Activated T-helper 2 cell treated with anti-CD3 and anti-CD28 coated beads, Interferon-gamma antibody, Interleukin-2, Interleukin-4, amounts not matched to agents 10 μg/mL and 5 μg/mL and 100 μg/mL, durations not matched to agents 14 hours and 24 hours and 36 hours (primary cell): Measurements from ENCODE around the gene ADD2. TPM values are rescaled to one million over a fixed set of nuclear protein-coding genes. Genes with fewer than 3 reads are reported as not detected.
"Not testable (repeated sequence)": the region's sequence is repeated elsewhere in the genome, so short reads cannot be mapped to it uniquely, and the experiment has no call there.

Experiments used
- DNase-seq: peaks from one replicate; pipeline ENCODE4 v3.0.0; 2021; ENCODE audit warnings: low spot score
- H3K27ac Mint-ChIP-seq: one replicate; pipeline ENCODE4 v1.8.0; 2021; ENCODE audit warnings: mixed read lengths
- H3K27me3 Mint-ChIP-seq: one replicate; pipeline ENCODE4 v1.8.0; 2021; ENCODE audit warnings: low read depth, mixed read lengths
- H3K36me3 Mint-ChIP-seq: one replicate; pipeline ENCODE4 v1.8.0; 2021; ENCODE audit warnings: low read depth, mixed read lengths
- H3K4me1 Mint-ChIP-seq: one replicate; pipeline ENCODE4 v1.8.0; 2021; ENCODE audit warnings: low read depth, mixed read lengths
- H3K4me3 Mint-ChIP-seq: one replicate; pipeline ENCODE4 v1.8.0; 2021; ENCODE audit warnings: low read depth, mild to moderate bottlenecking, moderate library complexity, mixed read lengths
- H3K9me3 Mint-ChIP-seq: one replicate; pipeline ENCODE4 v1.8.0; 2021; ENCODE audit warnings: mixed read lengths
- intact Hi-C: fragments of 100-400 bp; cut with micrococcal nuclease; formaldehyde crosslinking; loops from one replicate; pipeline ENCODE4 v1.15.1; 2023
- total RNA-seq: library from RNA; stranded (reverse); gene quantifications from 2 replicates; pipeline ENCODE4 v1.2.3, GENCODE V29; 2022

The ADD2 gene
- total RNA-seq, 1 donor from 2014 or later: 3.2 TPM

- no peak overlapping the region for H3K4me3 Mint-ChIP-seq
- no peak for DNase-seq
Measured at GRCh38 chr2:70638561-70638960, 129.4 kb downstream of the ADD2 start.

GRCh38 chr2:70633508-70633907 lies 134.5 kb downstream of the ADD2 start:
- H3K36me3 Mint-ChIP-seq: no peaks in the 10 kb centered on the region

More at GRCh38 chr2:70638561-70638960, 129.4 kb downstream of the ADD2 start:
- Mint-ChIP-seq H3K4me1 (peaks cover 13% of the 10 kb centered on the region), H3K9me3 (no peaks in the 10 kb centered on the region), H3K36me3 (no peaks in the 10 kb centered on the region), H3K27ac (no peak overlapping the region), H3K27me3 (peaks cover 17% of the 10 kb centered on the region)
- intact Hi-C loops: no loop called here

GRCh38 chr2:70632966-70633365 lies 135.0 kb downstream of the ADD2 start:
- no peak for DNase-seq
- no peaks in the 10 kb centered on the region for H3K36me3 Mint-ChIP-seq
- H3K4me1 Mint-ChIP-seq: no peaks in the 10 kb centered on the region
- H3K27me3 Mint-ChIP-seq: peaks cover 48% of the 10 kb centered on the region
- H3K27ac Mint-ChIP-seq: no peak overlapping the region
- H3K9me3 Mint-ChIP-seq: no peaks in the 10 kb centered on the region
- no peak overlapping the region for H3K4me3 Mint-ChIP-seq
- intact Hi-C loops: no loop called here

More at GRCh38 chr2:70633508-70633907, 134.5 kb downstream of the ADD2 start:
- DNase-seq: no peak
- Mint-ChIP-seq H3K4me3 (no peak overlapping the region), H3K9me3 (no peaks in the 10 kb centered on the region), H3K27me3 (peaks cover 45% of the 10 kb centered on the region), H3K4me1 (peaks cover 3% of the 10 kb centered on the region), H3K27ac (no peak overlapping the region)
- intact Hi-C loops: no loop called here

GRCh38 chr2:70632388-70632787 lies 135.6 kb downstream of the ADD2 start:
- H3K27me3 Mint-ChIP-seq: peaks cover 48% of the 10 kb centered on the region
- H3K27ac Mint-ChIP-seq: no peak overlapping the region
- no peak overlapping the region for H3K4me3 Mint-ChIP-seq
- intact Hi-C loops: no loop called here
- no peaks in the 10 kb centered on the region for H3K36me3 Mint-ChIP-seq
- no peaks in the 10 kb centered on the region for H3K9me3 Mint-ChIP-seq
- no peaks in the 10 kb centered on the region for H3K4me1 Mint-ChIP-seq
- no peak for DNase-seq

- peaks cover 46% of the 10 kb centered on the region for H3K27me3 Mint-ChIP-seq
- no peak overlapping the region for H3K4me3 Mint-ChIP-seq
- intact Hi-C loops: no loop called here
Measured at GRCh38 chr2:70630761-70631160, 137.2 kb downstream of the ADD2 start.

GRCh38 chr2:70627211-70627898 lies 140.6 kb downstream of the ADD2 start:
- H3K9me3 Mint-ChIP-seq: no peaks in the 10 kb centered on the region
- H3K27me3 Mint-ChIP-seq: peaks cover 34% of the 10 kb centered on the region
- no peak overlapping the region for H3K27ac Mint-ChIP-seq
- no peak overlapping the region for H3K4me3 Mint-ChIP-seq
- no peaks in the 10 kb centered on the region for H3K36me3 Mint-ChIP-seq
- no peaks in the 10 kb centered on the region for H3K4me1 Mint-ChIP-seq
- no peak for DNase-seq
- intact Hi-C loops: no loop called here

More at GRCh38 chr2:70630761-70631160, 137.2 kb downstream of the ADD2 start:
- DNase-seq: no peak
- Mint-ChIP-seq H3K4me1 (no peaks in the 10 kb centered on the region), H3K27ac (no peak overlapping the region), H3K36me3 (no peaks in the 10 kb centered on the region), H3K9me3 (no peaks in the 10 kb centered on the region)

GRCh38 chr2:70626254-70626990 lies 141.6 kb downstream of the ADD2 start:
- no peak overlapping the region for H3K4me3 Mint-ChIP-seq
- no peak overlapping the region for H3K27ac Mint-ChIP-seq
- H3K27me3 Mint-ChIP-seq: peaks cover 34% of the 10 kb centered on the region
- no peaks in the 10 kb centered on the region for H3K36me3 Mint-ChIP-seq
- no peaks in the 10 kb centered on the region for H3K9me3 Mint-ChIP-seq
- no peak for DNase-seq
- intact Hi-C loops: no loop called here
- H3K4me1 Mint-ChIP-seq: no peaks in the 10 kb centered on the region

- H3K27ac Mint-ChIP-seq, H3K36me3 Mint-ChIP-seq, DNase-seq, intact Hi-C loops, H3K4me1 Mint-ChIP-seq, H3K4me3 Mint-ChIP-seq, H3K9me3 Mint-ChIP-seq: not testable (repeated sequence)
- H3K27me3 Mint-ChIP-seq: peaks cover 21% of the 10 kb centered on the region
Measured at GRCh38 chr2:70621536-70621935, 146.5 kb downstream of the ADD2 start.

GRCh38 chr2:70620020-70620419 lies 148.0 kb downstream of the ADD2 start:
- peaks cover 2% of the 10 kb centered on the region for H3K4me1 Mint-ChIP-seq
- H3K27me3 Mint-ChIP-seq: peaks cover 21% of the 10 kb centered on the region
- H3K4me3 Mint-ChIP-seq: no peak overlapping the region
- no peaks in the 10 kb centered on the region for H3K36me3 Mint-ChIP-seq
- H3K9me3 Mint-ChIP-seq: no peaks in the 10 kb centered on the region
- no peak for DNase-seq
- H3K27ac Mint-ChIP-seq: no peak overlapping the region
- intact Hi-C loops: no loop called here

- Mint-ChIP-seq H3K4me1 (peaks cover 2% of the 10 kb centered on the region), H3K27me3 (peaks cover 21% of the 10 kb centered on the region), H3K9me3 (no peaks in the 10 kb centered on the region), H3K36me3 (no peaks in the 10 kb centered on the region), H3K27ac (no peak overlapping the region), H3K4me3 (no peak overlapping the region)
- intact Hi-C loops: loop anchor here (5.0 kb wide), 1 partner anchor 277 kb away; no protein-coding TSS in a partner anchor
- no peak for DNase-seq
Measured at GRCh38 chr2:70619167-70619566, 148.8 kb downstream of the ADD2 start.

- no peak overlapping the region for H3K27ac Mint-ChIP-seq
- no peaks in the 10 kb centered on the region for H3K9me3 Mint-ChIP-seq
- H3K4me1 Mint-ChIP-seq: peaks cover 2% of the 10 kb centered on the region
- peaks cover 14% of the 10 kb centered on the region for H3K27me3 Mint-ChIP-seq
- no peaks in the 10 kb centered on the region for H3K36me3 Mint-ChIP-seq
- no peak for DNase-seq
- H3K4me3 Mint-ChIP-seq: no peak overlapping the region
- intact Hi-C loops: loop anchor here (5.0 kb wide), 1 partner anchor 274 kb away; no protein-coding TSS in a partner anchor
Measured at GRCh38 chr2:70616168-70616694, 151.8 kb downstream of the ADD2 start.

- Mint-ChIP-seq H3K4me3 (no peak overlapping the region), H3K27me3 (peaks cover 8% of the 10 kb centered on the region), H3K4me1 (peaks cover 2% of the 10 kb centered on the region), H3K27ac (no peak overlapping the region), H3K36me3 (no peaks in the 10 kb centered on the region), H3K9me3 (no peaks in the 10 kb centered on the region)
- intact Hi-C loops: loop anchor here (5.0 kb wide), 1 partner anchor 273 kb away; no protein-coding TSS in a partner anchor
- no peak for DNase-seq
Measured at GRCh38 chr2:70615222-70615621, 152.8 kb downstream of the ADD2 start.

GRCh38 chr2:70613521-70613920 lies 154.5 kb downstream of the ADD2 start:
- no peaks in the 10 kb centered on the region for H3K36me3 Mint-ChIP-seq
- H3K27me3 Mint-ChIP-seq: peaks cover 3% of the 10 kb centered on the region
- no peak for DNase-seq
- no peak overlapping the region for H3K4me3 Mint-ChIP-seq
- H3K9me3 Mint-ChIP-seq: no peaks in the 10 kb centered on the region
- intact Hi-C loops: no loop called here
- H3K27ac Mint-ChIP-seq: no peak overlapping the region
- H3K4me1 Mint-ChIP-seq: no peaks in the 10 kb centered on the region
